Measurements from ENCODE around the gene PTPRK.

Gene PTPRK

GRCh38 chr6:127920804-127921203, 599.6 kb downstream of the PTPRK start:
- DNase-seq (ENCODE audit: low read depth in 2 of 2) = no peak
- H3K4me3 ChIP-seq (replicated peaks in 1 of 2; ENCODE audit: low read depth in 2 of 2, low read length in 2 of 2) = no peak overlapping the region
- TF ChIP-seq CTCF (IDR thresholded peaks at IDR 0.05; ENCODE audit: low read depth, low read length) = no peak

Measured in cardiac fibroblast (primary cell).